ENCODE measurements around the gene AAGAB. TPM values are rescaled to one million over a fixed set of nuclear protein-coding genes. Genes with fewer than 3 reads are reported as not detected.
"Not testable (repeated sequence)": the region's sequence is repeated elsewhere in the genome, so short reads cannot be mapped to it uniquely, and the experiment has no call there.

AAGAB gene
- total RNA-seq, 2 donors from 2014 or later = 32.8 to 52.0 TPM

- peaks cover 27% of the 10 kb centered on the region for H3K4me1 Mint-ChIP-seq
- no peaks in the 10 kb centered on the region for H3K9me3 Mint-ChIP-seq
- no peak overlapping the region for H3K27ac Mint-ChIP-seq
- H3K36me3 Mint-ChIP-seq (ENCODE audit: low read depth) = peaks cover 54% of the 10 kb centered on the region
- no peak overlapping the region for H3K4me3 Mint-ChIP-seq
- no peak for ATAC-seq (replicated peaks)
- H3K27me3 Mint-ChIP-seq = no peaks in the 10 kb centered on the region
These were observed 100.2 kb downstream of the AAGAB start for GRCh38 chr15:67154249-67154648.

- not testable (repeated sequence) for H3K27me3 Mint-ChIP-seq; H3K4me3 Mint-ChIP-seq; ATAC-seq (replicated peaks); H3K9me3 Mint-ChIP-seq
- H3K27ac Mint-ChIP-seq = peak overlapping the region; percentile 34
- H3K4me1 Mint-ChIP-seq = peaks cover 38% of the 10 kb centered on the region
- H3K36me3 Mint-ChIP-seq (ENCODE audit: low read depth) = peaks cover 50% of the 10 kb centered on the region
These were observed 101.4 kb downstream of the AAGAB start for GRCh38 chr15:67153044-67153443.

- Mint-ChIP-seq H3K36me3 (ENCODE audit: low read depth) (peaks cover 43% of the 10 kb centered on the region), H3K4me3 (no peak overlapping the region), H3K27ac (peak overlapping the region; percentile 34), H3K9me3 (no peaks in the 10 kb centered on the region), H3K27me3 (no peaks in the 10 kb centered on the region), H3K4me1 (peaks cover 38% of the 10 kb centered on the region)
- ATAC-seq (replicated peaks) = no peak
These were observed 102.0 kb downstream of the AAGAB start for GRCh38 chr15:67152429-67152828.

Other genes starting within 250 kb of the AAGAB start
- gene SMAD3, start 189.1 kb downstream of the AAGAB start, total RNA-seq = 10 to 100 TPM; 57.0 to 94.9 TPM
- gene IQCH, start 125 bp upstream of the AAGAB start, total RNA-seq = under 1 TPM; 0.77 to 0.89 TPM

All from activated T-helper 17 cell treated with anti-CD3 and anti-CD28 coated beads, Interleukin-2, amount 50 U/mL, for 72 hours (primary cell).